ENCODE results near the gene GLUL. TPM values are rescaled to one million over a fixed set of nuclear protein-coding genes. Genes with fewer than 3 reads are reported as not detected.

Gene GLUL
- total RNA-seq, 1 donor = 350 TPM

GRCh38 chr1:182332261-182333060, 59.1 kb downstream of the GLUL start:
- DNase-seq (ENCODE audit: low read depth) = peak; percentile 57
- TF ChIP-seq, protein P1, sequence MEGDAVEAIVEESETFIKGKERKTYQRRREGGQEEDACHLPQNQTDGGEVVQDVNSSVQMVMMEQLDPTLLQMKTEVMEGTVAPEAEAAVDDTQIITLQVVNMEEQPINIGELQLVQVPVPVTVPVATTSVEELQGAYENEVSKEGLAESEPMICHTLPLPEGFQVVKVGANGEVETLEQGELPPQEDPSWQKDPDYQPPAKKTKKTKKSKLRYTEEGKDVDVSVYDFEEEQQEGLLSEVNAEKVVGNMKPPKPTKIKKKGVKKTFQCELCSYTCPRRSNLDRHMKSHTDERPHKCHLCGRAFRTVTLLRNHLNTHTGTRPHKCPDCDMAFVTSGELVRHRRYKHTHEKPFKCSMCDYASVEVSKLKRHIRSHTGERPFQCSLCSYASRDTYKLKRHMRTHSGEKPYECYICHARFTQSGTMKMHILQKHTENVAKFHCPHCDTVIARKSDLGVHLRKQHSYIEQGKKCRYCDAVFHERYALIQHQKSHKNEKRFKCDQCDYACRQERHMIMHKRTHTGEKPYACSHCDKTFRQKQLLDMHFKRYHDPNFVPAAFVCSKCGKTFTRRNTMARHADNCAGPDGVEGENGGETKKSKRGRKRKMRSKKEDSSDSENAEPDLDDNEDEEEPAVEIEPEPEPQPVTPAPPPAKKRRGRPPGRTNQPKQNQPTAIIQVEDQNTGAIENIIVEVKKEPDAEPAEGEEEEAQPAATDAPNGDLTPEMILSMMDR (IDR thresholded peaks at IDR 0.05; ENCODE audit: insufficient read depth, low read depth, low read length) = no peak
- H3K4me3 ChIP-seq (ENCODE audit: low read depth, low read length) = no peak overlapping the region

Other genes with a start within 250 kb of the GLUL start
- gene TEDDM1, start 8.9 kb upstream of the GLUL start, total RNA-seq = not detected in 2 replicates
- not detected in 2 replicates for gene RGSL1, start 58.4 kb upstream of the GLUL start, total RNA-seq
- 4.5 and 9.1 TPM in 2 replicates for gene RNASEL, start 197.5 kb upstream of the GLUL start, total RNA-seq
- 0.32 and 1.3 TPM in 2 replicates for gene RGS16, start 212.6 kb upstream of the GLUL start, total RNA-seq

Measured in fibroblast of villous mesenchyme (primary cell).